LNCaP clone FGC (cell line): Measurements from ENCODE around the gene OGT.

Experiments used
- DNase-seq: peaks from one replicate; pipeline ENCODE4 v3.0.0-alpha.2; 2011; ENCODE audit warnings: low read depth
- H3K4me3 ChIP-seq: 2 replicates; pipeline ENCODE4 v1.5.1; 2011; ENCODE audit warnings: mild to moderate bottlenecking, low read depth, low read length, control low read depth
- TF ChIP-seq, protein P1 (sequence below): IDR thresholded peaks from 2 replicates; pipeline ENCODE4 v1.5.1; 2012; ENCODE audit warnings: mild to moderate bottlenecking; ENCODE audit not compliant: control insufficient read depth, insufficient read depth; ENCODE audit errors: extremely low read depth

OGT gene

DNA sequence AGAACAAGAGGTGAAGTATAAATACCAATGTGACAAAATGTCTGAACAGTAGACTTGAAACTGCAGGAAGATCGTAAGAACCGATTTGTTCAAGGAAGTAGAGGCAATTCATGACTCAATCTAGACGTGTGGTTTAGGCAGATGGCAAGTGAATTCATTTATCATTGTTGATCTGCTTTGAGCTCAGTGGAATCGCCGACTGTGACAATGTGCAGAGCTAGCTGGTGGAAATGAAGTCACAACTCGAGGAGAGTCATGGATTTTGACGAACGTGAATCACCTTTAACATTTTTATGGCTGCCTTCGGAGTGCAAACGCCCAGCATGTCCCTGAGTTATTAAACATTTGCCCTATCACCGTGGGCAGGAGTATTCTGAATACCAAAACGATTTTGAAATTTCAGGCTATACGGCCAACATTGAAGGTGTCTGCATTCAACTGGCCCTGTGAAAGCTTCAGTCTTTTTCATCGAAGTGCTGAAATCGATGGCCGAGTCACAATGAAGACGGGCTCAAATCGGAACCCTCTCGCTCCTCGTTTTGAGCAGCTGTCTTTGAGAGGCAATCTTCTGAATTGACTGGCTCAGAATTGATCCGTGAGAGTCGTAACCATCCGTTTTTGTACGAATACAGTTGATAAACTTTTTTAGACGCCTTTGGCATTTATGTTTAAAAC lies 689 bp upstream of the OGT start:
- H3K4me3 ChIP-seq = peak overlapping the region; percentile 93
- DNase-seq = no peak
- TF ChIP-seq, protein P1, sequence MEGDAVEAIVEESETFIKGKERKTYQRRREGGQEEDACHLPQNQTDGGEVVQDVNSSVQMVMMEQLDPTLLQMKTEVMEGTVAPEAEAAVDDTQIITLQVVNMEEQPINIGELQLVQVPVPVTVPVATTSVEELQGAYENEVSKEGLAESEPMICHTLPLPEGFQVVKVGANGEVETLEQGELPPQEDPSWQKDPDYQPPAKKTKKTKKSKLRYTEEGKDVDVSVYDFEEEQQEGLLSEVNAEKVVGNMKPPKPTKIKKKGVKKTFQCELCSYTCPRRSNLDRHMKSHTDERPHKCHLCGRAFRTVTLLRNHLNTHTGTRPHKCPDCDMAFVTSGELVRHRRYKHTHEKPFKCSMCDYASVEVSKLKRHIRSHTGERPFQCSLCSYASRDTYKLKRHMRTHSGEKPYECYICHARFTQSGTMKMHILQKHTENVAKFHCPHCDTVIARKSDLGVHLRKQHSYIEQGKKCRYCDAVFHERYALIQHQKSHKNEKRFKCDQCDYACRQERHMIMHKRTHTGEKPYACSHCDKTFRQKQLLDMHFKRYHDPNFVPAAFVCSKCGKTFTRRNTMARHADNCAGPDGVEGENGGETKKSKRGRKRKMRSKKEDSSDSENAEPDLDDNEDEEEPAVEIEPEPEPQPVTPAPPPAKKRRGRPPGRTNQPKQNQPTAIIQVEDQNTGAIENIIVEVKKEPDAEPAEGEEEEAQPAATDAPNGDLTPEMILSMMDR = no peak

DNA sequence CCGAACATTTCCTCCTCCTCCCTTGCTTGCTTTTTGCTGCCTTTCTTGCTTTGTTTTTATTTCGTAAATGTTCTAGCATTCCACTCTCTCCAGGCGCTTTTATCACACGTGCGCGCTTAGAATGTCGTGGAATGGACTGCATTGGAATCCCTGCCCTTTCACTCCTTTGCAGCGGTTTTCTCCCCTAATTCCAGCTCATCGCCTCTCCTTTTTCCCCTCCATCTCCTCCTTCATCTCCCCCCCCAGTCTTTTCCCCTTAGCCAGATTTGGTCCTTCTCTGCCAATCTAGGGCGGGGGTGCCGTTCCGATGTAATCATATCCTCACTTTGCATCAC lies 579 bp downstream of the OGT start:
- no peak for DNase-seq
- TF ChIP-seq, protein P1 = no peak

DNA sequence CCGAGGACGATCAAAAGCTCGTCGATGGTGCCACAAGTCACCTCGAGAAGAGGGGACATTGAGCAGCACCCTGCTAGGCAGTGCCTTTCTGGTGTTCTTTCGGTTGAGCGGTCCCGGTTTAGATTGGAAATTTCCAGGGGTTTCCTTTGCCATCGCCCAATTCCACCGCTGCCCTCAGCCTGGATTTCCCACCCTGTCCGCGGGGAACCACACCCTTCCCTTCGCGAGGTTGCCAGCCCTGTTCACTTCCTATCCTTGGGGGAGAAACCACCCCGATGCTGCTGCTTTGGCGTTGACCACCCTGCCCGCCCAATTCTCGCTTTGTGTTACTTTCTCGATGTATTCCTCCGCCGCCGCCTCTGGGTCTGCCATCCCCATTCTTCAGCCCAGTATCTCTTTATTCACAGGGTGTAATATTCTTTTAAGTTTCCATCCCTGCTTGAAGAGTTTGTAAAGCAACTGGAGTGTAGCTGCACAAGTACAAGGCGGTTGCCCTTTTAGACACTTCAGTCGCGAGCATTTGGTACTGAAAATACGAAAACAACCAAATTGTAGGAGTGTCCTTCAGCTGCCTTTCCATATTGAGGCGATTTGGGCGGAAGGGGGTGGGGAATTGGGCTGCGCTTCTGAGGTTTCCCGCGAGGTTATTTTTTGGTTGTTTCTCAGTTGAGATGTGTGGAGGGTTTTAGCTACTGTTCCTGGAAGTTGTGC lies 1.1 kb downstream of the OGT start:
- no peak for DNase-seq
- TF ChIP-seq, protein P1 = no peak
- peak overlapping the region; percentile 93 for H3K4me3 ChIP-seq

More for the DNA sequence above, 579 bp downstream of the OGT start:
- H3K4me3 ChIP-seq = peak overlapping the region; percentile 93

DNA sequence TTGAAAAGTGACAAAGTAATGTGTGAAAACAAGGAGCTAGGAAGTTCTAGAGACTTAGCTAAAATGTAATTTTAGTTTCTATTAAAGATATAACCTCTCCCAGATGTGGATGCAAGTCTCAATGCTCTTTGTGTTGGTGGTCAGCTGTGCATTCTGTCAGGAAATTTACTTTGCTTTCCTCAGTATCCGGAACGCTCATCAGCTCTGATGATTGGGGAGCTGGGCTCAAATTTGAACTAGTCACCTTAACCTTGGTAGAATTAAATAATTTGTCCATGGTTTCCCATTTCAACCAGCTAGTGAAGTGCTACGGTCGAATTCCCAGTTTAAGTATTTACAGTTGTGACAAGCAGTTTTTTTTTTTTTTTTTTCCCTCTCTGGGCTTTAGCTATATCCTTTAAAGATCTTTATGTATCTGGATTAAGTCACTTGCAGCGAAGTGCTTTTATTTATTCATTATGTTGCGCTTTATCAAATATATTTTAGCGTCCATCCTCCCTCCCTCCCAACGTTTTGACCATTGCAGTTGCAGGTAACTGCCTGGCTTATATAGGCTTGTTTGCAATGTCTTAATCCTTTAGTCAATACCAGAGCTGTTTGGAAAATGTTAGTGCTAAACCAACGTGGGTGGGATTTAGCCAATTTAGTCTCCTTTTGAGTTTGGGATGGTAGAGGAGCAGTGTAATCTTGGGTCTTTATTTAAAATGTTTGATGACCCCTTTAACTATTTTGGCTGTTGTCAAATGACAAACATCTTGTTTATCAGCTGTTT lies 2.1 kb downstream of the OGT start:
- TF ChIP-seq, protein P1 = no peak
- DNase-seq = no peak
- H3K4me3 ChIP-seq = peak overlapping the region; percentile 93

DNA sequence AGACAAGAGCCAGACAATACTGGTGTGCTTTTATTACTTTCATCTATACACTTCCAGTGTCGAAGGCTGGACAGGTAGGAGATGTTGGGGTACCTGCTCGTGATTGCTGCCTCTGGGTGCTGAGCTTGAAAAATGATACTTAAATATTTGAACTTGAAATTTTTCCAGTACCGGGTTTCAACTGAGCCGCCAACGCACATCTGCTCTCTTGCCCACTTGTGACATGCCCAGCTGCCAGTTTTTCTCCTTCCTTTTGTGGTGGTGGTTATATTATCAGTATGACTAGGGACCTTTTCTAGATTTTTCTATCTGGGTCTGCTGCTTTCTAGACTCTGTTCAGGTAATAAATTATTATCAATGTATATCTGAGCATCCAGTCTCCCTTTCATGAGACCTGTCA lies 3.4 kb downstream of the OGT start:
- TF ChIP-seq, protein P1 = no peak
- H3K4me3 ChIP-seq = peak overlapping the region; percentile 30
- DNase-seq = no peak

DNA sequence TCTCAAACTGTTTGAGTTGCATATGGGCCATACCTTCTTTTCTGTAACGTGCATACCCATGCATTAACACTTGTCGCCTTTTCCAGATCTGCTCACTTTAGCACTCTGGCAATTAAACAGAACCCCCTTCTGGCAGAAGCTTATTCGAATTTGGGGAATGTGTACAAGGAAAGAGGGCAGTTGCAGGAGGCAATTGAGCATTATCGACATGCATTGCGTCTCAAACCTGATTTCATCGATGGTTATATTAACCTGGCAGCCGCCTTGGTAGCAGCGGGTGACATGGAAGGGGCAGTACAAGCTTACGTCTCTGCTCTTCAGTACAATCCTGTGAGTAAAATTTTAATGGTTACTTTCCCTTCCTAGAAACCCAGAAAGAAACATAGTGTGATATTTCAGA lies 4.8 kb downstream of the OGT start:
- TF ChIP-seq, protein P1 = no peak
- no peak overlapping the region for H3K4me3 ChIP-seq
- no peak for DNase-seq
